T-helper 2 cell treated with Interferon-gamma antibody and Interleukin-4, amounts not matched to agents 5 μg/mL and 100 μg/mL, for 36 hours (primary cell): Measurements from ENCODE around the gene GPR180.

Experiments used
- DNase-seq: peaks from one replicate; pipeline ENCODE4 v3.0.0; 2021; ENCODE audit warnings: low spot score
- H3K27ac Mint-ChIP-seq: one replicate; pipeline ENCODE4 v1.8.0; 2021; ENCODE audit warnings: mild to moderate bottlenecking, mixed read lengths
- H3K27me3 Mint-ChIP-seq: one replicate; pipeline ENCODE4 v1.8.0; 2021; ENCODE audit warnings: low read depth, mixed read lengths
- H3K36me3 Mint-ChIP-seq: one replicate; pipeline ENCODE4 v1.8.0; 2021; ENCODE audit warnings: low read depth, mixed read lengths
- H3K4me1 Mint-ChIP-seq: one replicate; pipeline ENCODE4 v1.8.0; 2021; ENCODE audit warnings: low read depth, mixed read lengths
- H3K4me3 Mint-ChIP-seq: one replicate; pipeline ENCODE4 v1.8.0; 2022; ENCODE audit warnings: mild to moderate bottlenecking, moderate library complexity, mixed read lengths
- H3K9me3 Mint-ChIP-seq: one replicate; pipeline ENCODE4 v1.8.0; 2021; ENCODE audit warnings: mixed read lengths

GPR180 gene

GRCh38 chr13:94583926-94584325, 17.7 kb upstream of the GPR180 start:
- H3K36me3 Mint-ChIP-seq, result peaks cover 60% of the 10 kb centered on the region
- no peak overlapping the region for H3K27ac Mint-ChIP-seq
- H3K4me3 Mint-ChIP-seq, result no peak overlapping the region
- H3K4me1 Mint-ChIP-seq, result peaks cover 4% of the 10 kb centered on the region
- no peaks in the 10 kb centered on the region for H3K9me3 Mint-ChIP-seq
- no peak for DNase-seq
- H3K27me3 Mint-ChIP-seq, result no peaks in the 10 kb centered on the region

- Mint-ChIP-seq H3K4me3 (no peak overlapping the region), H3K9me3 (no peaks in the 10 kb centered on the region), H3K27ac (no peak overlapping the region), H3K4me1 (peaks cover 8% of the 10 kb centered on the region), H3K36me3 (peaks cover 57% of the 10 kb centered on the region), H3K27me3 (no peaks in the 10 kb centered on the region)
- DNase-seq, result no peak
Measured at GRCh38 chr13:94585543-94586101, 16.0 kb upstream of the GPR180 start.

- H3K27me3 Mint-ChIP-seq, result no peaks in the 10 kb centered on the region
- peaks cover 9% of the 10 kb centered on the region for H3K4me1 Mint-ChIP-seq
- no peak for DNase-seq
- H3K27ac Mint-ChIP-seq, result no peak overlapping the region
- H3K9me3 Mint-ChIP-seq, result no peaks in the 10 kb centered on the region
- no peak overlapping the region for H3K4me3 Mint-ChIP-seq
- peaks cover 55% of the 10 kb centered on the region for H3K36me3 Mint-ChIP-seq
Measured at GRCh38 chr13:94586371-94586770, 15.3 kb upstream of the GPR180 start.

- no peak overlapping the region for H3K4me3 Mint-ChIP-seq
- H3K27me3 Mint-ChIP-seq, result no peaks in the 10 kb centered on the region
- no peak overlapping the region for H3K27ac Mint-ChIP-seq
- DNase-seq, result no peak
- peaks cover 50% of the 10 kb centered on the region for H3K36me3 Mint-ChIP-seq
- H3K9me3 Mint-ChIP-seq, result no peaks in the 10 kb centered on the region
- peaks cover 14% of the 10 kb centered on the region for H3K4me1 Mint-ChIP-seq
Measured at GRCh38 chr13:94588541-94588940, 13.1 kb upstream of the GPR180 start.

- no peak overlapping the region for H3K4me3 Mint-ChIP-seq
- DNase-seq, result no peak
- no peak overlapping the region for H3K27ac Mint-ChIP-seq
- H3K9me3 Mint-ChIP-seq, result no peaks in the 10 kb centered on the region
- H3K27me3 Mint-ChIP-seq, result no peaks in the 10 kb centered on the region
- peaks cover 53% of the 10 kb centered on the region for H3K36me3 Mint-ChIP-seq
- H3K4me1 Mint-ChIP-seq, result peaks cover 29% of the 10 kb centered on the region
Measured at GRCh38 chr13:94590744-94591143, 10.9 kb upstream of the GPR180 start.

GRCh38 chr13:94595001-94595949, 6.4 kb upstream of the GPR180 start:
- Mint-ChIP-seq H3K27me3 (no peaks in the 10 kb centered on the region), H3K9me3 (no peaks in the 10 kb centered on the region), H3K27ac (peak overlapping the region; percentile 95), H3K36me3 (peaks cover 30% of the 10 kb centered on the region), H3K4me1 (peaks cover 32% of the 10 kb centered on the region), H3K4me3 (peak overlapping the region; percentile 98)
- DNase-seq, result peak; percentile 41

- H3K27ac Mint-ChIP-seq, result peak within 1 kb of the TSS; percentile 95
Measured at GRCh38 chr13:94595950-94596574, 5.6 kb upstream of the GPR180 start, which contains the start of gene TGDS. Gene TGDS (minus strand): TSS chr13:94596152. CDS start chr13:94596136, 16 bp downstream.

GRCh38 chr13:94596575-94596971, 5.1 kb upstream of the GPR180 start:
- Mint-ChIP-seq H3K27me3 (no peaks in the 10 kb centered on the region), H3K9me3 (peaks cover 11% of the 10 kb centered on the region), H3K36me3 (peaks cover 27% of the 10 kb centered on the region), H3K27ac (peak overlapping the region; percentile 95), H3K4me1 (peaks cover 33% of the 10 kb centered on the region), H3K4me3 (peak overlapping the region; percentile 98)
- no peak for DNase-seq

More at GRCh38 chr13:94595950-94596574, 5.6 kb upstream of the GPR180 start, which contains the start of gene TGDS:
- peaks cover 27% of the 10 kb centered on the region for H3K36me3 Mint-ChIP-seq
- peak; percentile 92 for DNase-seq
- peaks cover 31% of the 10 kb centered on the region for H3K4me1 Mint-ChIP-seq
- H3K4me3 Mint-ChIP-seq, result peak within 1 kb of the TSS; percentile 98
- peaks cover 7% of the 10 kb centered on the region for H3K9me3 Mint-ChIP-seq
- H3K27me3 Mint-ChIP-seq, result no peaks in the 10 kb centered on the region

- Mint-ChIP-seq H3K9me3 (peaks cover 11% of the 10 kb centered on the region), H3K4me3 (no peak overlapping the region), H3K27ac (no peak overlapping the region), H3K27me3 (no peaks in the 10 kb centered on the region), H3K36me3 (peaks cover 19% of the 10 kb centered on the region), H3K4me1 (peaks cover 36% of the 10 kb centered on the region)
- DNase-seq, result no peak
Measured at GRCh38 chr13:94598281-94598680, 3.4 kb upstream of the GPR180 start.

- Mint-ChIP-seq H3K4me1 (peaks cover 27% of the 10 kb centered on the region), H3K4me3 (no peak overlapping the region), H3K27me3 (no peaks in the 10 kb centered on the region), H3K36me3 (peaks cover 12% of the 10 kb centered on the region), H3K9me3 (peaks cover 11% of the 10 kb centered on the region), H3K27ac (no peak overlapping the region)
- DNase-seq, result no peak
Measured at GRCh38 chr13:94599877-94600276, 1.8 kb upstream of the GPR180 start.

GRCh38 chr13:94602467-94602866, 810 bp downstream of the GPR180 start:
- no peaks in the 10 kb centered on the region for H3K27me3 Mint-ChIP-seq
- DNase-seq, result no peak
- peaks cover 22% of the 10 kb centered on the region for H3K4me1 Mint-ChIP-seq
- H3K27ac Mint-ChIP-seq, result peak overlapping the region; percentile 70
- H3K4me3 Mint-ChIP-seq, result peak overlapping the region; percentile 84
- H3K36me3 Mint-ChIP-seq, result peaks cover 16% of the 10 kb centered on the region
- H3K9me3 Mint-ChIP-seq, result peaks cover 11% of the 10 kb centered on the region

- H3K4me1 Mint-ChIP-seq, result peaks cover 23% of the 10 kb centered on the region
- H3K9me3 Mint-ChIP-seq, result no peaks in the 10 kb centered on the region
- DNase-seq, result no peak
- H3K36me3 Mint-ChIP-seq, result peaks cover 28% of the 10 kb centered on the region
- no peak overlapping the region for H3K27ac Mint-ChIP-seq
- H3K4me3 Mint-ChIP-seq, result no peak overlapping the region
- H3K27me3 Mint-ChIP-seq, result no peaks in the 10 kb centered on the region
Measured at GRCh38 chr13:94607056-94607455, 5.4 kb downstream of the GPR180 start.

GRCh38 chr13:94607939-94608338, 6.3 kb downstream of the GPR180 start:
- Mint-ChIP-seq H3K9me3 (no peaks in the 10 kb centered on the region), H3K27me3 (no peaks in the 10 kb centered on the region), H3K4me1 (peaks cover 18% of the 10 kb centered on the region), H3K4me3 (no peak overlapping the region), H3K36me3 (peaks cover 29% of the 10 kb centered on the region), H3K27ac (no peak overlapping the region)
- no peak for DNase-seq

GRCh38 chr13:94608586-94608985, 6.9 kb downstream of the GPR180 start:
- Mint-ChIP-seq H3K27me3 (no peaks in the 10 kb centered on the region), H3K4me3 (no peak overlapping the region), H3K36me3 (peaks cover 31% of the 10 kb centered on the region), H3K27ac (no peak overlapping the region), H3K4me1 (peaks cover 14% of the 10 kb centered on the region), H3K9me3 (no peaks in the 10 kb centered on the region)
- no peak for DNase-seq
